ENCODE data around the gene RRP8. TPM values are rescaled to one million over a fixed set of nuclear protein-coding genes. Genes with fewer than 3 reads are reported as not detected.

Gene RRP8
- total RNA-seq: 10 to 100 TPM; 17.0 to 26.0 (median 22.7) TPM
- polyA plus RNA-seq: 10 to 100 TPM; 23.7 to 28.4 (median 26.5) TPM
- long read RNA-seq, donor 1, full-length matches to known transcripts: 3 of 3 reads
- long read RNA-seq, donor 1, partial matches to known transcripts: 0 of 3 reads
- long read RNA-seq, donor 1, other reads (novel, unspliced or antisense): 0 of 3 reads
- long read RNA-seq, donor 2, full-length matches to known transcripts: 7 of 7 reads
- long read RNA-seq, donor 2, partial matches to known transcripts: 0 of 7 reads
- long read RNA-seq, donor 2, other reads (novel, unspliced or antisense): 0 of 7 reads

GRCh38 chr11:6603287-6604080, at the start of gene RRP8, which contains the start of gene ILK:
Gene RRP8, minus strand, starts transcription at chr11:6603616. Its CDS starts 114 bp downstream, at chr11:6603502.
Gene ILK, plus strand, starts transcription at chr11:6603774. Its CDS starts 498 bp downstream, at chr11:6604272.
- intact Hi-C loops (cut with DNase I; ENCODE audit: low total_unique reads): loop anchor here (5.0 kb wide), 1 partner anchor 79 kb away; the partner anchor contains the start of gene MRPL17
- H3K4me1 ChIP-seq: peaks cover 59 to 90% (median 72%) of the 10 kb centered on the region in 6 donors

GRCh38 chr11:6653097-6653496, 49.7 kb upstream of the RRP8 start:
- intact Hi-C loops (cut with DNase I; ENCODE audit: low total_unique reads): no loop called here
- H3K4me1 ChIP-seq: peaks cover 12 to 80% (median 43%) of the 10 kb centered on the region in 6 donors
- 76 to 96% (median 83%) methylated on average over 1 of the region's 1 CpG for WGBS, 5 donors
- H3K4me3 ChIP-seq: no peak overlapping the region
- no peak for DNase-seq
- H3K27ac ChIP-seq: peak overlapping the region in 1 of 8 donors; percentile 16
- no peaks in the 10 kb centered on the region for H3K9me3 ChIP-seq
- peaks cover 0 to 24% (median 0%) of the 10 kb centered on the region in 7 donors for H3K27me3 ChIP-seq (replicated peaks in 1 of 7)
- TF ChIP-seq POLR2A (IDR thresholded peaks at IDR 0.05): no peak
- peak in 1 of 3 donors; percentile 11 for TF ChIP-seq POLR2AphosphoS5 (IDR thresholded peaks at IDR 0.05)
- H3K36me3 ChIP-seq: no peaks in the 10 kb centered on the region

More at GRCh38 chr11:6603287-6604080, at the start of gene RRP8, which contains the start of gene ILK:
- peak; percentile 99 for DNase-seq
- H3K4me3 ChIP-seq: peak within 1 kb of the TSS; percentile 60 to 91 (median 84)
- peak in 1 of 3 donors; percentile 24 for TF ChIP-seq POLR2A (IDR thresholded peaks at IDR 0.05)
- peak; percentile 87 to 92 (median 92) for TF ChIP-seq POLR2AphosphoS5 (IDR thresholded peaks at IDR 0.05)
- peak in 7 of 11 experiments; percentile 30 to 56 (median 45) for TF ChIP-seq CTCF (IDR thresholded peaks at IDR 0.05 in 8 of 11, conservative IDR thresholded peaks at IDR 0.05 in 3 of 11)
- 0 to 1% (median 0%) methylated on average over 56 to 72 of the region's 72 CpGs for WGBS, 5 donors
- peak within 1 kb of the TSS; percentile 90 to 98 (median 94) for H3K27ac ChIP-seq
- peaks cover 0 to 63% (median 40%) of the 10 kb centered on the region in 6 donors for H3K36me3 ChIP-seq
- H3K27me3 ChIP-seq (replicated peaks in 1 of 7): no peaks in the 10 kb centered on the region
- H3K9me3 ChIP-seq: no peaks in the 10 kb centered on the region

- Histone ChIP-seq H3K27me3 (replicated peaks in 1 of 7) (peaks cover 0 to 24% (median 0%) of the 10 kb centered on the region in 7 donors), H3K27ac (no peak overlapping the region), H3K9me3 (no peaks in the 10 kb centered on the region), H3K4me3 (no peak overlapping the region), H3K4me1 (peaks cover 21 to 89% (median 53%) of the 10 kb centered on the region in 6 donors), H3K36me3 (no peaks in the 10 kb centered on the region)
- WGBS, 5 donors: 48 to 67% (median 58%) methylated on average over 3 of the region's 3 CpGs
- intact Hi-C loops (cut with DNase I; ENCODE audit: low total_unique reads): no loop called here
- DNase-seq: no peak
- TF ChIP-seq CTCF (IDR thresholded peaks at IDR 0.05 in 8 of 11, conservative IDR thresholded peaks at IDR 0.05 in 3 of 11) (no peak), POLR2A (IDR thresholded peaks at IDR 0.05) (no peak), POLR2AphosphoS5 (IDR thresholded peaks at IDR 0.05) (no peak)
These were observed 48.8 kb upstream of the RRP8 start for GRCh38 chr11:6652182-6652581.

- Histone ChIP-seq H3K27ac (no peak overlapping the region), H3K4me1 (peaks cover 33 to 93% (median 61%) of the 10 kb centered on the region in 6 donors)
- intact Hi-C loops (cut with DNase I; ENCODE audit: low total_unique reads): no loop called here
These were observed 47.6 kb upstream of the RRP8 start for GRCh38 chr11:6650980-6651379.

More at GRCh38 chr11:6650980-6651379, 47.6 kb upstream of the RRP8 start:
- 71 to 86% (median 81%) methylated on average over 6 of the region's 6 CpGs for whole genome bisulfite sequencing, 5 donors
- Histone ChIP-seq H3K27me3 (replicated peaks in 1 of 7) (peaks cover 0 to 13% (median 0%) of the 10 kb centered on the region in 7 donors), H3K9me3 (no peaks in the 10 kb centered on the region), H3K36me3 (no peaks in the 10 kb centered on the region), H3K4me3 (no peak overlapping the region)
- DNase-seq: no peak
- TF ChIP-seq POLR2AphosphoS5 (IDR thresholded peaks at IDR 0.05) (no peak), POLR2A (IDR thresholded peaks at IDR 0.05) (no peak), CTCF (IDR thresholded peaks at IDR 0.05 in 8 of 11, conservative IDR thresholded peaks at IDR 0.05 in 3 of 11) (no peak)
